Esophagus squamous epithelium (tissue), 5 donors: ENCODE data around the gene CFB. TPM values are rescaled to one million over a fixed set of nuclear protein-coding genes. Genes with fewer than 3 reads are reported as not detected.

Source experiments
- DNase-seq: peaks from one replicate; lab custom pipeline; 2025; lab: John Stamatoyannopoulos, UW
- H3K27ac ChIP-seq, 4 donors: fragments of 200-600 bp; sonication (generic); one replicate each; pipeline ENCODE4 v1.5.1; 2016 to 2019; ENCODE audit warnings: mild to moderate bottlenecking in 1 of 4
- H3K27me3 ChIP-seq, 4 donors: fragments of 200-600 bp; sonication (generic); 1 replicate in 3 of 4; 2 replicates in 1 of 4; pipeline versions ENCODE4 v1.5.1 to v1.6.0; 2017 to 2021; ENCODE audit warnings: antibody characterized with exemption in 1 of 4
- H3K36me3 ChIP-seq, 3 donors: fragments of 200-600 bp; sonication (generic); one replicate each; pipeline ENCODE4 v1.5.1; 2016 to 2019
- H3K4me1 ChIP-seq, 3 donors: fragments of 200-600 bp; sonication (generic); one replicate each; pipeline ENCODE4 v1.5.1; 2017 to 2019
- H3K4me3 ChIP-seq, 4 donors: fragments of 200-600 bp; sonication (generic); 1 replicate in 3 of 4; 2 replicates in 1 of 4; pipeline ENCODE4 v1.5.1; 2016 to 2019; ENCODE audit warnings: mild to moderate bottlenecking in 2 of 4, moderate library complexity in 1 of 4
- H3K9me3 ChIP-seq, 3 donors: fragments of 200-600 bp; sonication (generic); one replicate each; pipeline ENCODE4 v1.5.1; 2016 to 2019
- POLR2A ChIP-seq, 4 donors: fragments of 450-650 bp; IDR thresholded peaks; one replicate each; pipeline ENCODE4 v1.6.1; 2017; ENCODE audit warnings: antibody characterized with exemption in 4 of 4, mild to moderate bottlenecking in 4 of 4, moderate library complexity in 3 of 4
- WGBS, 2 donors: methylation state at CpG; one replicate each; pipeline ENCODE4 v1.1.5; 2018; 5-methylcytosine and 5-hydroxymethylcytosine counted together
- intact Hi-C: fragments of 100-400 bp; cut with DNase I; formaldehyde crosslinking; loops from one replicate; pipeline ENCODE4 v1.15.0; 2022
- total RNA-seq, 4 donors: library from RNA; depleted of rRNA; stranded (reverse); fragments of >200 nt; gene quantifications; one replicate each; pipeline ENCODE4 v1.1.0, GENCODE V29; 2016
- TF ChIP-seq, protein P1 (sequence below), 6 experiments: fragments of 450-650 bp in 4 of 6; fragments of 200-600 bp in 2 of 6; sonication (generic) in 2 of 6; IDR thresholded peaks; one replicate each; pipeline ENCODE4 v1.5.1; 2016 to 2019; ENCODE audit warnings: antibody characterized with exemption in 6 of 6, mild to moderate bottlenecking in 4 of 6, moderate library complexity in 4 of 6
- donor health status: DM: yes; HTN: yes; CAD: no.

The CFB gene
- total RNA-seq, 4 donors from 2014 or later: 10.4 to 81.1 (median 22.4) TPM

GRCh38 chr6:31933537-31933936 is 12.4 kb upstream of the CFB start:
- 70 to 79% methylated on average over 4 of the region's 19 CpGs for WGBS, 2 donors

GRCh38 chr6:31935021-31935420 is 10.9 kb upstream of the CFB start:
- no peak overlapping the region for H3K4me3 ChIP-seq
- H3K9me3 ChIP-seq: no peaks in the 10 kb centered on the region
- no peak for DNase-seq
- H3K36me3 ChIP-seq: no peaks in the 10 kb centered on the region
- H3K27ac ChIP-seq: no peak overlapping the region
- intact Hi-C loops: no loop called here
- H3K27me3 ChIP-seq: peaks cover 0 to 18% (median 0%) of the 10 kb centered on the region in 4 donors
- no peaks in the 10 kb centered on the region for H3K4me1 ChIP-seq
- TF ChIP-seq, protein P1, sequence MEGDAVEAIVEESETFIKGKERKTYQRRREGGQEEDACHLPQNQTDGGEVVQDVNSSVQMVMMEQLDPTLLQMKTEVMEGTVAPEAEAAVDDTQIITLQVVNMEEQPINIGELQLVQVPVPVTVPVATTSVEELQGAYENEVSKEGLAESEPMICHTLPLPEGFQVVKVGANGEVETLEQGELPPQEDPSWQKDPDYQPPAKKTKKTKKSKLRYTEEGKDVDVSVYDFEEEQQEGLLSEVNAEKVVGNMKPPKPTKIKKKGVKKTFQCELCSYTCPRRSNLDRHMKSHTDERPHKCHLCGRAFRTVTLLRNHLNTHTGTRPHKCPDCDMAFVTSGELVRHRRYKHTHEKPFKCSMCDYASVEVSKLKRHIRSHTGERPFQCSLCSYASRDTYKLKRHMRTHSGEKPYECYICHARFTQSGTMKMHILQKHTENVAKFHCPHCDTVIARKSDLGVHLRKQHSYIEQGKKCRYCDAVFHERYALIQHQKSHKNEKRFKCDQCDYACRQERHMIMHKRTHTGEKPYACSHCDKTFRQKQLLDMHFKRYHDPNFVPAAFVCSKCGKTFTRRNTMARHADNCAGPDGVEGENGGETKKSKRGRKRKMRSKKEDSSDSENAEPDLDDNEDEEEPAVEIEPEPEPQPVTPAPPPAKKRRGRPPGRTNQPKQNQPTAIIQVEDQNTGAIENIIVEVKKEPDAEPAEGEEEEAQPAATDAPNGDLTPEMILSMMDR (IDR thresholded peaks at IDR 0.05): no peak
- TF ChIP-seq POLR2A (IDR thresholded peaks at IDR 0.05): no peak
- 68 to 85% methylated on average over 3 of the region's 3 CpGs for whole genome bisulfite sequencing, 2 donors

More at GRCh38 chr6:31933537-31933936, 12.4 kb upstream of the CFB start:
- Histone ChIP-seq H3K4me1 (no peaks in the 10 kb centered on the region), H3K4me3 (no peak overlapping the region), H3K36me3 (no peaks in the 10 kb centered on the region), H3K27ac (no peak overlapping the region), H3K9me3 (no peaks in the 10 kb centered on the region), H3K27me3 (peaks cover 0 to 19% (median 0%) of the 10 kb centered on the region in 4 donors)
- intact Hi-C loops: no loop called here
- no peak for TF ChIP-seq POLR2A (IDR thresholded peaks at IDR 0.05)
- TF ChIP-seq, protein P1 (IDR thresholded peaks at IDR 0.05): no peak
- DNase-seq: no peak

- Histone ChIP-seq H3K27ac (no peak overlapping the region), H3K4me3 (no peak overlapping the region), H3K4me1 (peaks cover 0 to 7% (median 3%) of the 10 kb centered on the region in 3 donors), H3K27me3 (peaks cover 0 to 15% (median 0%) of the 10 kb centered on the region in 4 donors), H3K36me3 (no peaks in the 10 kb centered on the region), H3K9me3 (no peaks in the 10 kb centered on the region)
- no peak for TF ChIP-seq POLR2A (IDR thresholded peaks at IDR 0.05)
- TF ChIP-seq, protein P1 (IDR thresholded peaks at IDR 0.05): no peak
- DNase-seq: no peak
- intact Hi-C loops: no loop called here
- 77 to 84% methylated on average over 7 to 8 of the region's 9 CpGs for WGBS, 2 donors
Measured at GRCh38 chr6:31935823-31936222, 10.1 kb upstream of the CFB start.

DNA sequence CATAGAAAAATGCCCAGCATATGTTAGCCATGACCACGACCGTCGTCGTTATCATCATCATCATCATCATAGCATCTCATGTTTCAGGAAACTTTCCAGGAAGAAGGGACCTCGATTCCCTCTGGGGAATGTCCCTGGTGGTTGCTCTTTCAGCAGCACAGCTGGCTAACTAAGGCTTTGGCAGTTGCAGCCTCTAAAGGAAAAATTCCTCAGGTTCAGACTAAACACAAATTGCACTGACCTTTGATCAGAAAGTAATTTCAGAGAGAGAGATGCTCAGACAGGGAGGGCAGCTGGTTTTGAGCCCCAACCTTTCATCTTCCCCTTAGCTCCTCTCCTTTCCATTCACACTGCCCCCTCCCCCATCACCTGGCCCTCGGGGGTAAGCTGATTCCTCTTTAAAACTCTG is 5.6 kb upstream of the CFB start:
- no peak for DNase-seq
- no peak overlapping the region for H3K4me3 ChIP-seq
- H3K27me3 ChIP-seq: peaks cover 0 to 20% (median 0%) of the 10 kb centered on the region in 4 donors
- 3 to 10% methylated on average over 5 to 6 of the region's 6 CpGs for WGBS, 2 donors
- intact Hi-C loops: no loop called here
- H3K36me3 ChIP-seq: no peaks in the 10 kb centered on the region
- TF ChIP-seq, protein P1 (IDR thresholded peaks at IDR 0.05): no peak
- no peak for TF ChIP-seq POLR2A (IDR thresholded peaks at IDR 0.05)
- H3K27ac ChIP-seq: no peak overlapping the region
- no peaks in the 10 kb centered on the region for H3K9me3 ChIP-seq
- peaks cover 5 to 31% (median 18%) of the 10 kb centered on the region in 3 donors for H3K4me1 ChIP-seq

DNA sequence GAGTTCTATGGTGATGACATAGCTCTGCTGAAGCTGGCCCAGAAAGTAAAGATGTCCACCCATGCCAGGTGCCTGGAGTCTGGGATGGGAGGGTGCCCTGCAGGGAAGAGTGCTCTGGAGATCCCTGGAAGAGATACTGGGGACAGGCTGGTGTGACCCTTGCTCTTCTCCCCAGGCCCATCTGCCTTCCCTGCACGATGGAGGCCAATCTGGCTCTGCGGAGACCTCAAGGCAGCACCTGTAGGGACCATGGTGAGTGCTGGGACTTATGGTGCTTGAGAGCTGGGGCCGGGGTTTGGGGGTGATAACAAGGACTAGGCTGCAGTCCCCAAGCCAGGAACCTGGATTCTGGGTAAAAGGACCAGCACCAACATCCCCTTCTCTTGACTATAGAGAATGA is 2.2 kb upstream of the CFB start:
- no peak overlapping the region for H3K27ac ChIP-seq
- H3K4me1 ChIP-seq: peaks cover 9 to 52% (median 32%) of the 10 kb centered on the region in 3 donors
- no peaks in the 10 kb centered on the region for H3K9me3 ChIP-seq
- DNase-seq: no peak
- WGBS, 2 donors: 83% methylated on average over 1 of the region's 3 CpGs; no CpG with 5 or more reads in 1 of the 2 donors
- intact Hi-C loops: no loop called here
- H3K4me3 ChIP-seq: no peak overlapping the region
- H3K27me3 ChIP-seq: peaks cover 0 to 20% (median 0%) of the 10 kb centered on the region in 4 donors
- H3K36me3 ChIP-seq: no peaks in the 10 kb centered on the region
- no peak for TF ChIP-seq POLR2A (IDR thresholded peaks at IDR 0.05)
- TF ChIP-seq, protein P1 (IDR thresholded peaks at IDR 0.05): no peak
